RCC 7860 (cell line): ENCODE data around the gene ENPP4.
"Not testable (repeated sequence)": the region's sequence is repeated elsewhere in the genome, so short reads cannot be mapped to it uniquely, and the experiment has no call there.

Experiments
- DNase-seq: peaks from one replicate; pipeline ENCODE4 v3.0.0-alpha.2; 2015; ENCODE audit warnings: low spot score
- FAIRE-seq: peaks from 2 replicates; lab custom pipeline; 2012; peaks lifted over from hg19 to GRCh38; lab: Jason Lieb, UNC

ENPP4 gene, protein sequence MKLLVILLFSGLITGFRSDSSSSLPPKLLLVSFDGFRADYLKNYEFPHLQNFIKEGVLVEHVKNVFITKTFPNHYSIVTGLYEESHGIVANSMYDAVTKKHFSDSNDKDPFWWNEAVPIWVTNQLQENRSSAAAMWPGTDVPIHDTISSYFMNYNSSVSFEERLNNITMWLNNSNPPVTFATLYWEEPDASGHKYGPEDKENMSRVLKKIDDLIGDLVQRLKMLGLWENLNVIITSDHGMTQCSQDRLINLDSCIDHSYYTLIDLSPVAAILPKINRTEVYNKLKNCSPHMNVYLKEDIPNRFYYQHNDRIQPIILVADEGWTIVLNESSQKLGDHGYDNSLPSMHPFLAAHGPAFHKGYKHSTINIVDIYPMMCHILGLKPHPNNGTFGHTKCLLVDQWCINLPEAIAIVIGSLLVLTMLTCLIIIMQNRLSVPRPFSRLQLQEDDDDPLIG

DNA sequence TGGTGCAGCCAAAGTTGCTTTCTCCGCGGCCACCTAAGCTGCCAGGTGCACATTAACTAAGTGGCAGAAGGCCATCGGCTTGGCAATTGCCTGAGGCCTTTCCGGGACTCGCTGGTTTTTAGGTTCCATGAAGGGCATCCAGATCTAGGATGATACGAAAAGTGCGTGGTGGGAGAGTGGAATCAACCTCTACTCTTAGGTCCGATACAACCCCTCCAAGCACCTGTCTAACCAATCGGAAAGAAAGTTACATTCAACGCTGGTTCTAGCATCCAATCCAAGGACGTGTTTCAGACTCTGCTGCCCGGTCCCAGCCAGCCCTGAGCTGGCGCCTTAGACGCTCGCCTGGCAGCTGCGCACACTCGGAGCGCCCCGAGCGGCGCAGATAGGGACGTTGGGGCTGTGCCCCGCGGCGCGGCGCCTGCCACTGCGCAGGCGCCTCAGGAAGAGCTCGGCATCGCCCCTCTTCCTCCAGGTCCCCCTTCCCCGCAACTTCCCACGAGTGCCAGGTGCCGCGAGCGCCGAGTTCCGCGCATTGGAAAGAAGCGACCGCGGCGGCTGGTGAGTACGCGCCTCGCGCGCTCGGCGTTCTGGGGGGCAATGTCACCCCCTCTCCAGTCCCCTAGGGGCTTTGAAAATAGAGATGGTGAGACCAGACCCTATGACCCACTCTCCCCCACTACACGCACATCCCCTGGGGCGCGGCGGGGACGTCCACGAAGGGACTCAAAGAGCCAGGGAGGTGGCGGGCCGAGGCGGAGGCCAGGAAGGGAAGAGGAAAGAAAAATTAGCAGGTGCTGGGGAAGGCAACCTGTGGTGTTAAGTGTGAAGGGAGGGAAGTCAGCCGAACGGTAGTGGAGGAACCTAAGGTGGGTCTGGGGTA is at the start of gene ENPP4:
Gene ENPP4 (plus strand): TSS at position 361 of the 883 bp plus-strand sequence. CDS start 9,595 bp downstream, outside the sequence.
- DNase-seq (peak; percentile 57), FAIRE-seq (no peak)

DNA sequence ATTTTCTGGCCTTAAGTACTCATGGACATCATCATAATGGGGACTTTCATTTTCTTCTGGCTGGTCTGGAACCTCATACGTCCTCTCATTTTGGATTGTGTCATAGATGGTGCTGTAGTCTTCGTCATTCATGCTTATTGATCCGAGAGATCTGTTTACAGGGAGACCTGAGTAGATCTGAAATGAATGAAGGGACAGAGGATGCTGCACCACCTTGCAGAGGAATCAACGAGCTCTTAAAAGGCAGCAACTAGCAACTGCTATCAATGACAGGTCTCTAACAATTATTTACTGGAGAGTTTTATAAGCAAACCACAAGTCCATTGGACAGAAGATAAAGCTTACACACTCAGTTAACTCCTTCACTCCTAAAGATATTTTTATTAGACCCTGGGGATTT is 49.7 kb upstream of the ENPP4 start:
- DNase-seq (no peak), FAIRE-seq (no peak)

DNA sequence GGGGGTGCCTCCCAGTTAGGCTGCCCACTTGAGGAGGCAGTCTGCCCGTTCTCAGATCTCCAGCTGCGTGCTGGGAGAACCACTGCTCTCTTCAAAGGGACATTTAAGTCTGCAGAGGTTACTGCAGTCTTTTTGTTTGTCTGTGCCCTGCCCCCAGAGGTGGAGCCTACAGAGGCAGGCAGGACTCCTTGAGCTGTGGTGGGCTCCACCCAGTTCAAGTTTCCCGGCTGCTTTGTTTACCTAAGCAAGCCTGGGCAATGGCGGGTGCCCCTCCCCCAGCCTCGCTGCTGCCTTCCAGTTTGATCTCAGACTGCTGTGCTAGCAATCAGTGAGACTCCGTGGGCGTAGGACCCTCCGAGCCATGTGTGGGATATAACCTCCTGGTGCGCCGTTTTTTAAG is 44.1 kb upstream of the ENPP4 start:
- FAIRE-seq, DNase-seq: not testable (repeated sequence)

DNA sequence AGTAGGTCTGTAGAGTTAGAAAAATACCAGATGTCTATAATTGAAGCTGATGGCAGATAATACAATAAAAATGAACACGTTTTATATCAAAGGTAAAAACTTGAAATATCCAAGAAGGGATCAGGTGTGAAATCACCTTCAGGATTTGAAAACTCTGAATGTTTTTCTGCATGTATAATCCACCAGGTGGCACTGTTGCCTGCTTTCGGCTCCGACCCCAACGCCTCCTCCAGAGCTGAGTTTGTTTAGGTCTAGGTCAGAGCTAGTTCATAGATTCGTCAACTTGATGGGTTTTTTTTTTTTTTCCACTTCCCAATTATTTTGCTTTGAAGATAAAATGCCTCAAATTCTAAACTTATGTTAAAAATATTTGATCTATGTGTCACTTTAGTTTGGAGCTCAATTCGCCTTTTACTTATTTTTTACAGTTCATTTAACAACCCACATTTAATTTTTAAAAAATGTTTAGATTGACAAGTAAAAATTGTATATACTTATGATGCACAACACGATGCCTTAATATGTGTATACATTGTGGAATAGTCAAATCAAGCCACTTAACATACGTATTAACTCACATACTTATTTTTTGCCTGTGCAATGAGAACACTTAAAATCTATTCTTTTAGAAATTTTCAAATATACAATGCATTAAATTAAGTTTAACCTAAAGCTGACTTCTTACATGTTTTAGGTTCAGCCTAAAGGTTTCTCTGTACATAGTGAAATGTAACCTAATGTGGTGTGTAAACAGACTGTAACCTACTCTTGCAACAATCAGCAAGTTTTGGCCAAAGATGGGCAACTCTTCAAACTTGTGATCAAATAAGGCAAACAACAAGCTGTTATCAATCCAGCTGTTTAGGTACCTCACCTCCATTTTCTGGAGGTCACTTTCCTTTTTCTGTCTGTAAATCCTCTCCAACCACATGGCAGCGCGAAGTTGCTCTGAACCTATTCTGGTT is 39.4 kb upstream of the ENPP4 start:
- peak; percentile 15 for DNase-seq
- peak; percentile 68 for FAIRE-seq

DNA sequence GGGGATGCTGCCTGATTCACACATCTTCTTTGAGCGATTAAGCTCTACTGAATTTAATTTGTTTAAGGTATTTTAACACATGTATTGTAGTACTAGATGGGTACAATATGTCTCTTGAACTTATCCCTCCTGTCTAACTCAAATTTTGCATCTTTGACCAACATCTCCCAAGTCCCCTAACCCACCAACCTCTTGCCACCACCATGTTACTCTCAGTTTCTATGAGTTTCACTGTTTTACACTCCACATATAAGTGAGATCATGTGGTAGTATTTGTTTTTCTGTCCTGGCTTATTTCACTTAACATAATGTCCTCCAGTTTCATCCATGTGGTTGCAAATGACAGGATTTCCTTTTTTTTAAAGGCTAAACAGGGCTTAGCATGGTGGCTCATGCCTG is 38.7 kb upstream of the ENPP4 start:
- DNase-seq = no peak
- no peak for FAIRE-seq

DNA sequence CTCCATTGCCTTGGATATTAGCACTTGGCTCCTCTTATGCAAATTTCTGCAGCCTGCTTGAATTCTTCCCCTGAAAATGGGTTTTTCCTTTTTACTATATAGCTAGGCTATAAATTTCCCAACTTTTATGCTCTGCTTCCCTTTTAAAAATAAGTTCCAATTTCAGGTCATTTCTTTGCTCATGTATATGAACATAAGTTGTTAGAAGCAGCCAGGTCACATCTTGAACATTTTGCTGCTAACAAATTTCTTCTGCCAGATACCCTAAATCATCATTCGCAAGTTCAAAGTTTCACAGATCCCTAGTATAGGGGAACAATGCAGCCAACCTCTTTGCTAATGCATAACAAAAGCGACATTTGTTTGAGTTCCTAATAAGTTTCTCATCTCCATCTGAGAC is 34.5 kb upstream of the ENPP4 start:
- FAIRE-seq = no peak

DNA sequence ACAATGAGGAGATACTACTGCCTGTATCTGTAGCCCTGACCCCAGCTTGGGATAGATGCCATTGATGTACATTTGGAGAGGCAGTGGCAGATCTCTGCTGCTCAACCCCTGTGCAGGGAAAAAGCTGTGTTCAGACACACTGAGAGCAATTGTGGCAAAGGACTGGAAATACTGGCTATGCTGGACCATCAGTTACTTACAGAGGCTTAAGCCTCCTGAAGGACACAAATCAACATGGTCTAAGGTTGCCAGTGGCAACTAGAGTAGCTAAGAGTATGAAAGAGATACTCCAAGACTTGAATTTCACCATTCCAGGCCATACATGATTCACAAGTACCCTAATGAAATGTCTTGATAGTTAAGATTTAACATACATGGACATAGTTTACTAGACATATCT is 32.4 kb upstream of the ENPP4 start:
- DNase-seq (no peak), FAIRE-seq (no peak)

More for the DNA sequence above, 34.5 kb upstream of the ENPP4 start:
- no peak for DNase-seq

DNA sequence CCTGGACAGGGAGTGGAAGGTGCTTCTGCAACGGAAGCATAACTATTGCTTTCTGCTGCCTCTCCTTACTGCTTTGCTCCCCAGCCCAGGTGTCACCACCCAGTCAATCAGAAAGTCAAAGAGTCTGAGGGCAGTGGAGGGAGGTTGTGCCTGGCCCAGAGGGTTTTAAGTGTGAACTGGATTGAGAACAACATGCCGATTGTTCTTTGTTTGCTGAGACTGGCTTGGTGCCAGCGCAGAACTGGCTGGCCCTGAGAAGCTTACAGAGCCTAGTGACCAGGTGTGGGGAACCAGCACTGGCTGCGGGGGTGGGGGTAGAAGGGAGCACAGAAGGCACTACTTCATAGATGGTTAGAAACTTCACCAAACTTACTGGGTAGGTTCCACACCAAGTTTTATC is 31.1 kb upstream of the ENPP4 start:
- no peak for FAIRE-seq

DNA sequence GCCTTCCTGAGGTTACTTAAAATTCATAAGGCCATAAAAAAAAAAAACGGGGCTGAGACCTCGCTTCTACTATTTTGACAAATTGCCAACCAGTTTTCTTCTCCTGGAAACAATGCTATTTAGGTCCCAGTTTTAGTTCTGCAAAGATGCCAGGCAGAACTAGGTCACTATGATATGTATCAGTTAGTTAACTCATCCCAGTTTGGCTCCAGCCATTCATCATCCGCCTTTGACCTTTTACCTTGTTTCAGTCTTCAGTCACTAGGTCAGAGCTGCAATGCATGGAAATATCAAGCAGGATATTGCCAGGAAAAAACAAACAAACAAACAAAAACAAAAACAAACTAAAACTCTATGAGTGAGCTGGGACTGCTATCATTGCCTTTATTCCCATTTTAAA is 29.8 kb upstream of the ENPP4 start:
- FAIRE-seq = no peak
- no peak for DNase-seq

More for the DNA sequence above, 31.1 kb upstream of the ENPP4 start:
- DNase-seq = no peak

DNA sequence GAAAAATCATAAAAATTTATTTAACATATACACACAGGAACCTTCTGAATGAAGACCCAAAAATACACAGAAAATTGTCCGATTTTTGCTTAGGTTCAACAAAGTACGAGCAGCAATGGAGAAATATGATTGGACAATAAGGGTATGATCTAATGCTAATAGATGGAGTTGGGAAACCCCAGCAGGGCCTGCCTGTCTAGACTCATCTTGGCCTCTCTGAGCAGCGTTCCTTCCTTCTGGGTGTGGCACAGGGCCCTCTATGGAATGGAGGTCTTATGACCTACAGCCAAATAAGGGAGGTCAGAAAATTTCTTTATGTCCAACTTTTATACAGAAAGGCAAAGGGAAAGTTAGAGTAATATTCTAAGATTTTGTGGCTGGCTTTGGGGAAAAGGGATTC is 27.7 kb upstream of the ENPP4 start:
- no peak for DNase-seq
- no peak for FAIRE-seq

DNA sequence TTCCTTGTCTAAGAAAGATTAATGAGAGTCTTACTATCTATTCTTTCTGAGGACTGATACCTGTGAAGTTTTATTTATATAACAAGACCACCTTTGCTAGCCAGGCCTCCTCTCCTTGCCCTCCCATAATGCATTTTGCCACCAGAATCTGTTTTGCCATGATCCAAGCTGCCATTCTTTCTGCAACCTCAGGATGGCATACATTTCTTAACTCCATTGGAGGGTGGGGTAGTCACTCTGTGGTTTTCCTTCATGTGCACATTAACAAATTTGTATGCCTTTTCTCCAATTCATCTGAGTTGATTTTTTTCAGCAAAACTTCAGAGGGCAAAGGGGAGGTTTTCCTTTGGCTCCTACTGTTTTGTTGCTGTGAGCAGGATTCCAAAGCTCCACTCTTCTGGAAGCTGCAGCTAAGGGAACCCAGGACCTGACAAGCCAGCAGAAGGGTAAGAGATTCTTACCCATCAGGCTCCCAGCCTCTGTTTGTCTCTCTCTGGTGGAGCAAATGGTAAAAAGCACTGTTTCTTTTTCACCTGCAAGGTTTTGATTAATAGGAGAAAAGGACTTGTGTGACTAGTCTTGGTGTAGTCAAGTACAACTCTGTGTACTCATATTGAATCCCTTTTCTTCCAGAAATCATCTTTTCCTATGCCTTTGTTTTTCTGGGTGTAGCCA is 26.2 kb upstream of the ENPP4 start:
- FAIRE-seq = no peak

DNA sequence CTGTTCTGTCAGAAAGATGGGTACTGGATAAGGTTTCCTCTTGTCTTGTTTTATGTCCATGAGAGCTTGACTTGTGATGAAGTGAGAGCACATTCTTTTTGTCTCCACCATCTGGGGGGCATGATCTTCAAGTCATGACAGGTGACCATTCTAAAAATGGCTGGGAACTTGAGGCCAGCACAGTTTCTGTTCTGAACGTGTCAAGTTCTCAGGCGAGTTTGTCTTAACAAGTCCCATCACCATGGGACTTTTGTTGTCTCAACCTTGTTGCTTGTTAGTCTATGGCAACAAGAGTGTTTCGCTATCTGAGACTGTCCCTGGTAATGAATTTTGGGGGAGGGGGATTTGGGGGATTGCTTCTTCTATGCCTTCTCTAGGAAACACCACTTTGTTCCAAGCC is 25.6 kb upstream of the ENPP4 start:
- no peak for FAIRE-seq
- no peak for DNase-seq

More for the DNA sequence above, 26.2 kb upstream of the ENPP4 start:
- DNase-seq = no peak

DNA sequence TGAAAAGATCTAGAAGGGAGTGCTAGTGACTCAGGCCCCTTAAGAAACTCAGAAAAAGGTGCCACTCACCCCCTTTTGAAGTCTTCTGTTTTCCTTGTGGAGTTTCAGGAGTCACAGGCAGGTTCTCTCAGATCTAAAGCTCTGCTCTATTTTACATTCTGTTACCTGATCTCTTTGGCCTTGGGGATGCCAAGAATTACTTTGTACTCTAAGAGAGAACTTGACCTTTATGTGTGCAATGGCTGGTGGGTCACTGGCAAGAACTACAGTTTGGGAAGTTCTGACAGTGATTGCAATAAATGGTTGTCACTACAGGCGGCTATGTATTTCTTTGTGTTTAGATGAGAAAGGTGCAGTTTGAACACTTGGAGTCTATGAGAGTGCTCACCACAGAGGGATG is 24.2 kb upstream of the ENPP4 start:
- no peak for DNase-seq
- no peak for FAIRE-seq

DNA sequence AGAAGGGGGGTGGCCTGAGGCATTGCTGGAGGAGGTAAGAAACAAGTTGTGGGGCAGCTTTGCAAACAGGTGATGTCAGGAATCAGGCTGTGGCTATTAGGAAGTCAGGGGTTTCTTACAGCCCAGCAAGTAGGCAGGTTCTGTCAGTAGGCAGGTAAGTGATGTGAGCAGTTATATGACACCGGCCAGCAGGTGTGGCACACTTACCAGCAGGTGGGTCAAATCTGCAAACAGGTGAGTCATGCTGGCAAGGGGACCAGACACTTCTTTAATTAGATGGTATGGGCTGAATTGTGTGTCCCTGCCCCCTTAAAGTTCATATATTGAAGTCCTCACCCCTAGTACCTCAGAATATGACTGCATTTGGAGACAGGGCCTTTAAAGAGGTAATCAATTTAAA is 16.4 kb upstream of the ENPP4 start:
- no peak for DNase-seq
- no peak for FAIRE-seq

DNA sequence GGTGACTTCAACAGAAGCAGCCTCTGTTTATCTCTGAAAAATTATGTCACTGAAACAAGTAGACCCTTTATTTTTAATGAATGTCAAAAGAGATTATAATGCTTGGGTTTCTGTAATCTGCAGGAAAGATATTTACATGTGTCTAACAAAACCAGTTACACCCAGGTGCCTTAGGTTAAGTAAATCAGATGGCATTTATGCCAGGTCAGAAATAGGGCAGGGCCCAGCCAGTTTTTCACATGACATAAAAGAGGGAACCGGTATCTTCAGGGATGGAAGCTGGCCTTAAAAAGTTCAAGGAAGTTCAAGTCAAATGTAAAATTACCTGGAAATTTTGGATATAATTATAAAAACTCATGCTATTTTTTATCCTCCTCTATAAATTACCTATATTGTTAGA is 14.2 kb upstream of the ENPP4 start:
- FAIRE-seq (no peak), DNase-seq (no peak)

DNA sequence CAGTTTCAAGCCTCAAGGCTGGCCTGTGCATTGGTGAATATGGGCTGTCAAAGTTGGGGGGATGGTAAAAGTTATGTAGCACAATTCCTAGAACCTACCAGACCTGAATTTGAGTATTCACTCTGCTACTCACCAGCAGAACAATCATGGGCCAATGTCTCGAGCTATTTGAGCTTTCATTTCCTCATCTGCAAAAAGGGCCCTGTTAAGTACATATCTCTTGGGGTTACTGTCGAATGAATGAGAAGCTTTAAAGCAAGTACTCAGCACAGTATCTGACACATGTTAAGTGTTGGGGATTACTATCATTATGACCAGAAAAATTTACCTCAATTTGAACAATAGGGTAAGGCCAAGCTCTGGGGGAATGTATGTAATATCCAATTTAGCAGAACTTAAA is 13.5 kb upstream of the ENPP4 start:
- FAIRE-seq (no peak), DNase-seq (no peak)

DNA sequence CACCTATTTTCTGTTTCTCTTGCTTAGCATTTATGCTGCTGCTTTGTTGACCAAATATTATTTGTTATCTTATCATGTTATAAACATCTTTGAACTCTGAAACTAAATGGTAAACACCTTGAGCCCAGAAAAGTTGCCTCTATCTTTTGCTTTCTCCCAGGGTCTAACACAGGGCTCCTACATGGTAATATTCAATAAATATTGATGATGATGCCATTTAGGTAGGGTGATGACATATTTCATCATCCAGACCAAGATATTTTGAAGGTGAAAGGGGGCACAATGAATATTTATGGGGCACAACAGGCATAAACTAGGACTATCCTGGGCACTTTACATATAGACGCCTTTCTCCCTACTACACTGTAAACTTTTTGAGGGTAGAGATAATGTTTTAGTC is 11.6 kb upstream of the ENPP4 start:
- DNase-seq = no peak
- no peak for FAIRE-seq

DNA sequence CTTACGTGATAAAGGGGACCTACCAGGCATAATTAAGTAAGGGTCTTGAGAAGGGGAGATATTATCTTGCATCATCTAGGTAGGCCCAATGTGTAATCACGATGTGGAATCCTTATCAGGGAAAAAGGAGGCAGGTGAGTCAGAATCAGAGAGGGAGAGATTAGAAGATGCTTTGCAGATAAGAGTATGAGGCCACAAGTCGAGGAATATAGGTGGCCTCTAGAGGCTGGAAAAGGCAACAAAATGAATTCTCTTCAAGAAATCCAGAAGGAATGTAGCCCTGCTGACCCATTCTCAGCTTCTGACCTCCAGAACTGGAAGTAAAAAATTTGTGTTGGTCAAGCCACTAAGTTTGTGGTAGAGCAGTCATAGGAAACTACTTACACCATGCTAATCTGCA is 11.0 kb upstream of the ENPP4 start:
- DNase-seq (no peak), FAIRE-seq (no peak)

DNA sequence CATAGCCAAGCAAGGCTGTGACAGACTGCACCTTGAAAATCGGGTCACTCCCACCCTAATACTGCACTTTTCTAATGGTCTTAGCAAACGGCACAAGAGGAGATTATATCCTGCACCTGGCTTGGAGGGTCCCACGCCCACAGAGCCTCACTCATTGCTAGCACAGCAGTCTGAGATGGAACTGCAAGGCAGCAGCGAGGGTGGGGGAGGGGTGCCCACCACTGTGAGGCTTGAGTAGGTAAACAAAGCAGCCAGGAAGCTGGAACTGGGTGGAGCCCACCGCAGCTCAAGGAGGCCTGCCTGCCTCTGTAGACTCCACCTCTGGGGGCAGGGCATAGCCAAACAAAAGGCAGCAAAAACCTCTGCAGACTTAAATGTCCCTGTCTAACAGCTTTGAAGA is 10.1 kb upstream of the ENPP4 start:
- FAIRE-seq, DNase-seq: not testable (repeated sequence)

DNA sequence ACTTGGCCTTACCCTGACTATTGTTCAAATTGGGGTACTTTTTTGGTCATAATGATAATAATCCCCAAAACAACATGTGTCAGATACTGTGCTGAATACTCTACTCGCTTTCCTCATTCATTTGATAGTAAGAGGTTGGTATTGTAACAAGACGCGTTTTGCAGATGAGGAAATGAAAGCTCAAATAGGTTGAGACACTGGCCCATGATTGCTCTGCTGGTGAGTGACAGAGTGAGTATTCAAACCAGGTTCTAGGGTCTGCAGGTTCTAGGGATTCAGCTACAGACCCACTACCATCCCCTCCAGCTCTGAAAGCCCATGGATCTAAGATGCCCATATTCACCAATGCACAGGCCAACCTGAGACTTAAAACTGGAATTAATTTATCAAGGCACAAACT is 1.3 kb upstream of the ENPP4 start:
- DNase-seq (no peak), FAIRE-seq (no peak)
